IMR-90 (cell line): ENCODE data around the gene PCAT6. TPM values are rescaled to one million over a fixed set of nuclear protein-coding genes. Genes with fewer than 3 reads are reported as not detected.

ENCODE experiments used
- ATAC-seq: fragments of 200-7000 bp; cut with Tn5 transposase; 2 replicates; pipeline ENCODE4 v1.9.1; 2020; ENCODE audit warnings: low read depth, mild to moderate bottlenecking, moderate library complexity
- BruUV-seq: library from RNA; stranded (reverse); fragments of 400-500 nt; replicated peaks from 2 replicates; lab custom pipeline; 2021; lab: Mats Ljungman, UMichigan
- CTCF ChIA-PET: fragments of 300-600 bp; formaldehyde crosslinking; extraction: SDS; loops from one replicate; lab custom pipeline; 2021; ENCODE audit warnings: antibody characterized with exemption; lab: Yijun Ruan, JAX
- POLR2A ChIA-PET: fragments of 300-600 bp; sonication (Branson Sonifier 250); formaldehyde crosslinking; loops from one replicate; lab custom pipeline; 2022; ENCODE audit warnings: antibody characterized with exemption; ENCODE audit not compliant: unreplicated experiment; lab: Charles Lee
- DNase-seq: peaks from one replicate; pipeline ENCODE4 v3.0.0; 2013
- H2AFZ ChIP-seq: replicated peaks from 2 replicates; pipeline ENCODE3; 2013; ENCODE audit warnings: low read length, mild to moderate bottlenecking; ENCODE audit not compliant: poor library complexity
- H2AK5ac ChIP-seq: 2 replicates; pipeline ENCODE4 v1.6.1; 2013; ENCODE audit warnings: low read depth, low read length, inconsistent platforms
- H2AK9ac ChIP-seq: replicated peaks from 2 replicates; pipeline ENCODE3; 2013; ENCODE audit warnings: mild to moderate bottlenecking, low read depth, low read length, moderate library complexity; ENCODE audit not compliant: poor library complexity
- H2BK120ac ChIP-seq: 2 replicates; pipeline ENCODE4 v1.6.1; 2013; ENCODE audit warnings: low read depth, low read length, inconsistent platforms
- H2BK15ac ChIP-seq: 3 replicates; pipeline ENCODE4 v1.6.1; 2013; ENCODE audit warnings: low read depth, low read length, inconsistent platforms
- H2BK20ac ChIP-seq: 2 replicates; pipeline ENCODE4 v1.6.1; 2013; ENCODE audit warnings: low read depth, mild to moderate bottlenecking, inconsistent platforms, low read length, moderate library complexity
- H2BK5ac ChIP-seq: 2 replicates; pipeline ENCODE4 v1.6.1; 2013; ENCODE audit warnings: mild to moderate bottlenecking, low read depth, low read length, inconsistent platforms; ENCODE audit not compliant: poor library complexity, severe bottlenecking
- H3K14ac ChIP-seq: replicated peaks from 2 replicates; pipeline ENCODE4 v1.6.1; 2013; ENCODE audit warnings: low read depth, low read length, inconsistent platforms
- H3K18ac ChIP-seq: 2 replicates; pipeline ENCODE4 v1.6.1; 2013; ENCODE audit warnings: low read depth, low read length, control low read depth
- H3K23ac ChIP-seq: 2 replicates; pipeline ENCODE4 v1.6.1; 2013; ENCODE audit warnings: low read depth, low read length, inconsistent platforms
- H3K27ac ChIP-seq: 2 replicates; pipeline ENCODE4 v1.5.1; 2013; ENCODE audit warnings: mild to moderate bottlenecking, control low read depth, low read length; ENCODE audit not compliant: insufficient read depth
- H3K27me3 ChIP-seq: 2 replicates; pipeline ENCODE4 v1.6.1; 2013; ENCODE audit warnings: low read length; ENCODE audit not compliant: control insufficient read depth, insufficient read depth
- H3K36me3 ChIP-seq: 2 replicates; pipeline ENCODE4 v1.6.1; 2013; ENCODE audit warnings: low read length, mixed read lengths; ENCODE audit not compliant: control insufficient read depth, insufficient read depth
- H3K4ac ChIP-seq: 2 replicates; pipeline ENCODE4 v1.6.1; 2013; ENCODE audit warnings: low read depth, low read length, inconsistent platforms
- H3K4me1 ChIP-seq: 2 replicates; pipeline ENCODE4 v1.6.1; 2013; ENCODE audit warnings: low read length, mixed read lengths; ENCODE audit not compliant: control insufficient read depth, insufficient read depth
- H3K4me2 ChIP-seq: 2 replicates; pipeline ENCODE4 v1.6.1; 2013; ENCODE audit warnings: low read depth, mild to moderate bottlenecking, control low read depth, low read length, moderate library complexity
- H3K4me3 ChIP-seq: 2 replicates; pipeline ENCODE4 v1.5.1; 2013; ENCODE audit warnings: low read depth, mild to moderate bottlenecking, control low read depth, low read length, moderate library complexity; ENCODE audit not compliant: insufficient read depth
- H3K56ac ChIP-seq: 2 replicates; pipeline ENCODE4 v1.6.1; 2013; ENCODE audit warnings: low read length, inconsistent platforms; ENCODE audit not compliant: insufficient read depth; ENCODE audit errors: extremely low read depth
- H3K79me1 ChIP-seq, 2 experiments: 2 replicates each; pipeline ENCODE4 v1.6.1; 2013; ENCODE audit warnings: low read length in 2 of 2, inconsistent platforms in 1 of 2, low read depth in 1 of 2
- H3K9ac ChIP-seq: 2 replicates; pipeline ENCODE4 v1.6.1; 2013; ENCODE audit warnings: low read depth, low read length, control low read depth
- H3K9me1 ChIP-seq: 2 replicates; pipeline ENCODE4 v1.6.1; 2013; ENCODE audit warnings: low read length, inconsistent platforms; ENCODE audit not compliant: insufficient read depth
- H3K9me3 ChIP-seq: 2 replicates; pipeline ENCODE4 v1.6.1; 2013; ENCODE audit warnings: low read length; ENCODE audit not compliant: control insufficient read depth, insufficient read depth
- H4K20me1 ChIP-seq: 2 replicates; pipeline ENCODE4 v1.6.1; 2013; ENCODE audit warnings: low read length, inconsistent platforms; ENCODE audit not compliant: insufficient read depth
- H4K5ac ChIP-seq: 2 replicates; pipeline ENCODE4 v1.6.1; 2013; ENCODE audit warnings: mild to moderate bottlenecking, low read depth, low read length, control low read depth
- H4K8ac ChIP-seq, 2 experiments: 2 replicates each; pipeline ENCODE4 v1.6.1; 2013; ENCODE audit warnings: low read depth in 2 of 2, low read length in 2 of 2, control low read depth in 1 of 2, inconsistent platforms in 1 of 2
- H4K91ac ChIP-seq: 2 replicates; pipeline ENCODE4 v1.6.1; 2013; ENCODE audit warnings: low read depth, low read length, inconsistent platforms; ENCODE audit not compliant: insufficient read depth
- BHLHE40 ChIP-seq: fragments of 150-350 bp; IDR thresholded peaks from 2 replicates; pipeline ENCODE4 v1.6.1; 2016; ENCODE audit warnings: mild to moderate bottlenecking, low read depth, low read length
- CHD1 ChIP-seq: IDR thresholded peaks from 2 replicates; pipeline ENCODE4 v1.6.1; 2012; ENCODE audit warnings: low read depth, low read length, improper control_type of control experiment
- CTCF ChIP-seq: conservative IDR thresholded peaks from 2 replicates; pipeline ENCODE4 v1.5.1; 2012; ENCODE audit warnings: mild to moderate bottlenecking, low read depth, low read length, improper control_type of control experiment
- MAZ ChIP-seq: IDR thresholded peaks from 2 replicates; pipeline ENCODE4 v1.6.1; 2012; ENCODE audit warnings: low read depth, mild to moderate bottlenecking, low read length, improper control_type of control experiment, moderate library complexity, borderline replicate concordance
- MXI1 ChIP-seq: IDR thresholded peaks from 2 replicates; pipeline ENCODE4 v1.6.1; 2012; ENCODE audit warnings: low read depth, mild to moderate bottlenecking, low read length, moderate library complexity, borderline replicate concordance
- RFX5 ChIP-seq: IDR thresholded peaks from 2 replicates; pipeline ENCODE4 v1.8.0; 2012; ENCODE audit warnings: low read depth, mild to moderate bottlenecking, low read length, moderate library complexity
- WGBS, 2 experiments: methylation state at CpG; one replicate each; pipeline versions ENCODE4 v1.1.5 to v1.1.7; 2013; ENCODE audit warnings: missing lambda C conversion rate in 2 of 2; ENCODE audit not compliant: insufficient read length in 1 of 2; ENCODE audit errors: extremely low coverage in 2 of 2; 5-methylcytosine and 5-hydroxymethylcytosine counted together
- dilution Hi-C: fragments of 300-500 bp; cut with HindIII; formaldehyde crosslinking; loops from one replicate; pipeline ENCODE4 v1.14.3; 2018; ENCODE audit warnings: low sequenced_read_pairs; ENCODE audit not compliant: unreplicated experiment
- in situ Hi-C: fragments of 300-500 bp; cut with MboI; formaldehyde crosslinking; loops from 3 replicates; pipeline ENCODE4 v1.14.3; 2019; ENCODE audit warnings: low sequenced_read_pairs, inconsistent platforms, mixed read lengths
- intact Hi-C: fragments of 100-400 bp; cut with micrococcal nuclease; formaldehyde crosslinking; loops from 2 replicates; pipeline ENCODE4 v1.10.0; 2022
- polyA plus RNA-seq, 3 experiments: library from polyadenylated mRNA; depleted of rRNA; stranded (reverse); fragments of >200 nt; gene quantifications; 2 replicates each; pipeline ENCODE4 v1.2.3, GENCODE V29; 2012; ENCODE audit warnings: low replicate concordance in 1 of 3
- total RNA-seq: library from RNA; depleted of rRNA; stranded (reverse); fragments of >200 nt; gene quantifications from 2 replicates; pipeline ENCODE4 v1.2.3, GENCODE V29; 2012

PCAT6 gene
- total and polyA plus RNA-seq, 2 of the 4 experiments (the other 2 are of a cell fraction): 5.8 TPM; not detected in 1

- H3K14ac ChIP-seq: peak overlapping the region; percentile 86
- H3K18ac ChIP-seq: peak overlapping the region; percentile 5
- intact Hi-C loops: loop anchor here (2.0 kb wide), 1 partner anchor 51 kb away; no protein-coding TSS in a partner anchor
- H3K56ac ChIP-seq: peak overlapping the region; percentile 75; the same call in 1 of the 2 replicates
- H2AFZ ChIP-seq: peak overlapping the region; percentile 94
- ChIA-PET POLR2A (no interaction called here), CTCF (interaction anchor here (0.6 kb wide), 1 partner anchor 29 kb away, joined by 3 read pairs; no protein-coding TSS in a partner anchor)
- no TSS peak for BruUV-seq
- H3K9me1 ChIP-seq: peaks cover 7% of the 10 kb centered on the region
- peak overlapping the region; percentile 98 for H2AK9ac ChIP-seq
- H2AK5ac ChIP-seq: 0 out of 2 replicates have a peak overlapping the region, but pooled peaks have one; percentile 0
- dilution Hi-C loops: no loop called here
- H3K9ac ChIP-seq: peak overlapping the region; percentile 51
- peaks cover 4 to 42% of the 10 kb centered on the region in 2 experiments; a peak in 3 of 4 replicates for H3K79me1 ChIP-seq
- H3K27me3 ChIP-seq: no peaks in the 10 kb centered on the region
- no peaks in the 10 kb centered on the region for H3K36me3 ChIP-seq
- peak overlapping the region; percentile 62 for H3K4me2 ChIP-seq
- H3K9me3 ChIP-seq: no peaks in the 10 kb centered on the region
- TF ChIP-seq CHD1 (no peak), BHLHE40 (no peak), RFX5 (no peak), MAZ (no peak), MXI1 (no peak), CTCF (no peak)
- peak overlapping the region; percentile 20 for H3K23ac ChIP-seq
- DNase-seq (no peak), ATAC-seq (no peak)
- H4K5ac ChIP-seq: peak overlapping the region; percentile 8
- in situ Hi-C loops: no loop called here
- H3K4me1 ChIP-seq: peaks cover 3% of the 10 kb centered on the region
- peak overlapping the region; percentile 55 for H4K91ac ChIP-seq
- peak overlapping the region; percentile 56 for H2BK5ac ChIP-seq
- H3K27ac ChIP-seq: peak overlapping the region; percentile 61
- H3K4me3 ChIP-seq: peak overlapping the region; percentile 94
- WGBS, 2 experiments: no CpG with 5 or more reads among the region's 13 CpGs
- peaks cover 19% of the 10 kb centered on the region for H4K20me1 ChIP-seq
- H2BK20ac ChIP-seq: 0 out of 2 replicates have a peak overlapping the region, but pooled peaks have one; percentile 0
- H4K8ac ChIP-seq: peak overlapping the region; percentile 72 to 85
- peak overlapping the region; percentile 64 for H2BK120ac ChIP-seq
- peak overlapping the region; percentile 86; the same call in 2 of the 3 replicates for H2BK15ac ChIP-seq
- H3K4ac ChIP-seq: peak overlapping the region; percentile 85
These were observed 550 bp upstream of the PCAT6 start for GRCh38 chr1:202810193-202810614.
